ENCODE results near the gene KCNJ11. TPM values are rescaled to one million over a fixed set of nuclear protein-coding genes. Genes with fewer than 3 reads are reported as not detected.
A peak's percentile ranks its signal among the peaks of the same experiment; 100 is the strongest.

The KCNJ11 gene
- total RNA-seq, 1 donor from 2014 or later = 4.0 TPM

GRCh38 chr11:17410606-17411379 is 22.3 kb upstream of the KCNJ11 start:
- ATAC-seq = no peak
- DNase-seq (ENCODE audit: low spot score) = no peak

DNA sequence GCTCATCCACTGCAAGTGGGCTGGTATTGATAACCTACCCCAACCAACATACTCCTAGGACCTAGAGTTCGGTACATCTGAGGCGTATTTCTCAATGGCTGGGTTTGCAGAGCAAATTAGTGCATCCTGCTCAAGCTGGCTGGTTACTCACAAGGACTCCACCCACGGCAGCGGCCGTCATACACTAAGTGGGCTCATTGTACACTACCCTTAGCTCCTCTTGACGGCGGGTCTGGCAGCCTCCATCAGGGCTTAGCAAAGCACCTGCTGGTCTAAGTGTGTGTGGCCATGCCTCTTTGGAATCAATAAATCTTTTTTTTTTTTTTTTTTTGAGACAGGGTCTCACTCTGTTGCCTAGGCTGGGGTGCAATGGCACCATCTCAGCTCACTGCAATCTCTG is 20.2 kb upstream of the KCNJ11 start:
- ATAC-seq (no peak), DNase-seq (ENCODE audit: low spot score) (no peak)

- ATAC-seq (no peak), DNase-seq (ENCODE audit: low spot score) (no peak)
These were observed 19.6 kb upstream of the KCNJ11 start for GRCh38 chr11:17408026-17408425.

DNA sequence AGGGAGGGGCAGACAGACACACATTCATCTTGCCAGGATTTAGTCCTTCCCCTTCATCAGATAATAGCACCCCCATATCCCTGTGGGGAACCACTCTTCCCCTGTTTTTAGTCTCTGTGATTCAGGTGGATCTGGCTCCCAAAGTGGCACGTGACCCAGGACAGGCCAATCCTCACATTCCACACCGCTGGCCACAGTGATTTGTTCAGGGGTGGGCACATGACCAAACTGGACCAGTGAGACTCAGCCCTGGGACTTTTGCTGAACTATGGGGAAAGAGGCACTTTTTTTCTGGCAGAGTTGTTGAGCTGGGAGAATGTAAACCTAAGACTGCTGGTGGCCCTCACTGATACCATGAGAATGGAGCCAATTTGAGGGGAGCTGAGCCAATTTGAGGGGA is 19.1 kb upstream of the KCNJ11 start:
- ATAC-seq (no peak), DNase-seq (ENCODE audit: low spot score) (no peak)

DNA sequence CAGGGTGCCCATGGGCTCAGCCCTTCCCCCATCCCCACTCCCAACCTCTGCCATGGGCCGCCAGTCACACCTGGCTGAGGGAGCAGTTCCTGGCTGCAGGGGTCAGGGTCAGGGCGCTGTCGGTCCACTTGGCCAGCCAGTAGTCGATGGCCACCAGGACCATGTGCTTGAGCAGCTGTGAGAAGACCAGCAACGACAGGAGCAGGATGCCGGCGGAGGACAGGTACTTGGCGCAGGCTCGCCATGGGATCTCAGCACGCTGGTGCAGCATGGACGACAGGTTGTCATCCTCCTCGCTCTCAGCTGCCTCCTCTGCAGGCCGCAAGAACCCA is 18.3 kb upstream of the KCNJ11 start:
- DNase-seq (ENCODE audit: low spot score) = no peak
- no peak for ATAC-seq

DNA sequence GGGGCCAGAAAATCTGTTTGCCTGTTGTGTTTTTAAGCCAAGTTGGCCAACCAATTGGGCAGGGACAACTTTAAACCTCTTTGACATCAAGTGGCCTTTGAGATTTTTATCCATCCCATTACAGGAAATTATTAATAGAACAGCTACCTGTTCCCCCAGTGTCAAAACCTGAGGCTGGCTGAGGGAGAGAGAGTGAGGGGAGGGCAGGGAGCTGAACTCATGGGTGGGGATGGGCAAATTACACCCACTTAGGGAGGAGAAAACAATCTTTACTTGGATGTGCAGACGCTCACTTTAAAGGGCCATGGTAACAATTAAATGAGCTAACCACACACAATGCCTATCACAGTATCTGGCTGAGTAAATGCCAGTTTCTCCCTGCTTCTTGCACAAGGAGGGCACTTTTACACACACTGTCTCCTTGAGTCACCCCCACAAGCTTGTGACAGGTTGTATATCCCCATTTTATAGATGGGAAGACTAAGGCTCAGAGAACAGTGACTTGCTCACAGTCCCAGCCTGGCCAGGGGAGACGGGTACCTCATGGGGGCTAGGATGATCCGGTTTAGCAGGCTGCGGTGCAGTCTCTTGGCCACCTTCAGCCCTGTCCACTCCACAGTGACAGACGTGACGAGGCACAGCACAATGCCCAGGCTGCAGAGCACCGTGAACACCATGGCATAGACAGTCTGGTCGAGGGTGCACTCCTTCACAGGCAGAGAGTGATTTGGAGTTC is 17.8 kb upstream of the KCNJ11 start:
- DNase-seq (ENCODE audit: low spot score) = no peak
- ATAC-seq = peak; percentile 45

DNA sequence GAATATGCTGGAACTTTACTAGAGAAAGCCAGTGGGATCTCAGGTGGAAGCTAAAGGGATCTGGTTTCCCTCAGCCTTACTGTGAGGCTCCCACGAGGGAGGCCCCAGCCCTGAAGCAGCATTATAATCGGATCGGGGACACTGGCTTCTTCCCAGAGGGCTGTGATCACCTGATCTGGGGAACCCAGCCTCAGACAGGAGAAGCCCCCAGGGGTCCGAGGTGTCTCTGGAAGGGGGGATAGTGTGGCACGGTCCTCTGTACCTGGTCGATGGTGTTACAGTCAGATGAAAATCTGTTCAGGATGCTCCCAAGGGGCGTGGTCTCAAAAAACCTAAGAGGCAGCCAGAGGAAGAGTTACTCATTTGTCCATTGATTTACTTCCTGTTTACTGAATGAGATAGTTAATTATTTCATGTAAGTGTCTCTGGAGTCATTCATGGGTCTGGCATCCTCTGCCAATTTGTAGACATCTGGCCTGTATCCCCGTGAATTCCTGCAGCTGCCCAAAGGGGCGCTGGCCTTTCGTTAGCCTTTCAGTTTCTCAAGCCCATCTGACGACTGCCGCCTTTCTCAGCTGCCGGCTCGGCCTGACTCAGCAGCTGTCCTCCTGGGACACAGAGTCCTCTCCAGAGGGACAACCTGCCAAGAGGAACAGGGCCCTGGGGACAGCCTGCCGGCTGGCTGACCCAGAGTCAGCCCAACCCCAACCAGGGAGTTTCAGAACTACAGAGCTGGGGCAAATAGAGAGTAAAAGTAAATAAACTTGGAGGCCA is 17.0 kb upstream of the KCNJ11 start:
- ATAC-seq = peak; percentile 95
- peak; percentile 95 for DNase-seq (ENCODE audit: low spot score)

- ATAC-seq (no peak), DNase-seq (ENCODE audit: low spot score) (no peak)
These were observed 15.7 kb upstream of the KCNJ11 start for GRCh38 chr11:17403980-17404759.

- no peak for DNase-seq (ENCODE audit: low spot score)
- ATAC-seq = no peak
These were observed 14.0 kb upstream of the KCNJ11 start for GRCh38 chr11:17402486-17402885.

- DNase-seq (ENCODE audit: low spot score) (no peak), ATAC-seq (no peak)
These were observed 13.4 kb upstream of the KCNJ11 start for GRCh38 chr11:17401841-17402240.

- ATAC-seq (no peak), DNase-seq (ENCODE audit: low spot score) (no peak)
These were observed 12.9 kb upstream of the KCNJ11 start for GRCh38 chr11:17401316-17401715.

GRCh38 chr11:17400048-17400775 is 11.8 kb upstream of the KCNJ11 start:
- no peak for DNase-seq (ENCODE audit: low spot score)
- no peak for ATAC-seq

DNA sequence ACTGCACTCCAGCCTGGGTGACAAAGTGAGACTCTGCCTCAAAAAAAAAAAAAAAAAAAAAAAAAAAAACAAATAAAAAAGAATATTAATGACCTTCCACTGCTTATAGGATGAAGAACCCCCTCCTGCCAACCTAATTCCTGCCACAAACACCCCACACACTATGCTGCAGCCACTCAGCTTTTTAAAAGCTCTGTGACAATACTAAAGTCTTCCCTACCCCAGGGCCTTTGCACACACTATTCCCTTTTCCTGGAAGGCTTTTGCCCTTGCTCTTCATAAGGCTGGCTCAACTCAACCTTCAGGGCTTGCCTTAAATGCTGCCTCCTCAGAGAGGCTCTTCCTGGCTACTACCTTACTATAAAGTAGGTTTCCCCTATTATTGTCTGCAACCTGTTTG is 10.8 kb upstream of the KCNJ11 start:
- DNase-seq (ENCODE audit: low spot score) = no peak
- no peak for ATAC-seq

GRCh38 chr11:17397311-17398002 is 9.0 kb upstream of the KCNJ11 start:
- ATAC-seq (no peak), DNase-seq (ENCODE audit: low spot score) (no peak)

DNA sequence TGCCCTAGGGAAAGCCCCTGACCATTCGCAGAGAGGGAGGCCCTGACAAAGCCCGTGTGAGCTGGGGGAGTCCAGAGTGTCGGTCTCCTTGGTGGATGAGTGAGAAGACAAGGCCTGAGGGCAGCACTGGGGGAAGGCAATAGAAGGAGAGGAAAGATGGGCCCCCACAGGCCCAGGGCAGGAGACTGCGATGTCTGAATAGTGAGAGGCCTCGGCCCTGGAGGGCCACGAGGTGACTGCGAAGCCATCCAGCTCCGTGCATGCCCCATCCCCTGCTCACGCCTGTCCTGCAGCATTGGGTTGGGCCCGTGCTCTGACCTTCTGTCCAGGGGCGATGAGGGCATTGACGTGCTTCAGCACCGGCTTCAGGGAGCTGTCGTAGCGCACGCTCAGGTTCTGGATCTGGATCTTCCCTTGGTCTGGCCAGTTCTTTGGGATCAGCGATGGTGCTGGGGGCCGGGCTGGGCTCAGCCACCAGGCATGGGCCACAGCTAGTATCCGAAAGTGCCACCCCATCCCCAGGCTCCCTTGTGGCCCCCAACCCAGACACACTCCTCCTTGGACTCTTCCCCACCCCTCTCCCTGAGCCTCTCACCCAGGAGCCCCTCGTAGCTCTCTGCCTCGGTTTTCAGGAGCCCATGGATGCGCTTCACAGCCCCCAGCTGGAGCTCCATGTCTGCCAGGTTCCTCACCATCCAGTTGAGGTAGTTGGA is 8.3 kb upstream of the KCNJ11 start:
- ATAC-seq (no peak), DNase-seq (ENCODE audit: low spot score) (no peak)

DNA sequence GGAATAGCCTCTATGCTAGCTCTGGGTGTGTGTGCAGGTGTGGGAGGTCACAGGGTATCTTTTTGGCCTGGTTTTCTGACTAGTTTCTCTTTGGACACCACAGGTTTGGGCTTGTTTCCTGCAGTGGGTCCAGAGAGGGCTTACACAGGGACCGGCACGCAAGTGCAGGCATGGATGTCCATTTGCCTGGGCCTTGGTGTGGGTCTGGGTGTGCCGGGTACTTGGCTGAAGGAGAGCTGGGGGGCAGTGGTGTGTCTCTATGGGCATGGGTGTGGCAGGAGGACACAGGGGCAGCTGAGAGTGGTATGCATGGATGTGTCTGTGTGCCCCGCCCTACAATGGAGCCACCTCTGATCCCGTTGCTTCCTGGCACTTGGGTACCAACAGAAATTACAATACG is 7.5 kb upstream of the KCNJ11 start:
- DNase-seq (ENCODE audit: low spot score) = no peak
- no peak for ATAC-seq

DNA sequence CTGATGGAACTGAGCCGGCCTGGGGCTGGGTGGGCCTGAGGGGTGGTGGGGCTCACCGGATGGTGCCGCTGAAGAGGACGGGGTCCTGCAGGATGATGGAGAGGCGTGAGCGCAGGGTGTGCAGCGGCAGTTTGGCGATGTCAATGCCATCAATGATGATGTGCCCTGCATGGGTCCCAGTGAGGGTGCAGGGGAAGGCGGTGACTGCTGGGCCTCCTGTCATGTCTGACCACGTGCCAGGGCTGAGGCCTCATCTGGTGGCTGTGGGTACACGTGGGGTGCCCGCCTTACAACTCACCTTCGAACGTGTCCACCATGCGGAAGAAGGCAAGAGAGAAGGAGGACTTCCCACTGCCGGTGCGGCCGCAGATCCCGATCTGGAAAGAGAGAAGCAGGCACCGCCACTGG is 7.1 kb upstream of the KCNJ11 start:
- ATAC-seq = no peak
- DNase-seq (ENCODE audit: low spot score) = no peak

DNA sequence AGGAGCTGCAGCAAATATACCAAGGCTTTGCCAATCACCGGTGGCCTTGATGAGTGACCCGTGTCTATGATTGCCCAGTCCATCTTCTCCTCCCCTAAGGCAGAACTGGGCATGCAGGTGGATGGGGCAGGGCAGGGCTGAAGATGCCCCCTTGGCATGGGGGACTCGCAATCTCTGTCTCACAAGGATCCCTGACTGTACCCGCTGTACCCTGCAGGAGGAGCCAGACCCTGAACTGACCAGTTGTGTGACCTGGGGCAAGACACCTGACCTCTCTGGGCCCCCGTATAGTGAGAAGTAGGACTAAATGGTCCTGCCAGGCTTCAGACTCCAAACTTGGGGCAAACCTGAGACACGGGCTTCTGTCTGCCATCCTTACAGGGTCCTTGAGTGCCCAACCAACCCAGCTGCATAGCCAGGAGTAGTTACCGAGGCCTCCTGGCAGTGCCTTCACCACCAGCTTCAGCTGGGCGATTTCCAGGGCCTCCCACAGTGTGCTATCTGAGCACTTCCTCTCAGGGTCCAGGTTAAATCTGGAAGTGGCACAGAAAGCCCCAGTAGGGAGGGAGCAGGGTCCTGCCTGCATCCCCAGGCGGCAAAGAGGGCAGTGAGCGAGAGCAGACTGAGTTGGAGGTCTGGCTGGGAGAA is 6.4 kb upstream of the KCNJ11 start:
- DNase-seq (ENCODE audit: low spot score) (no peak), ATAC-seq (no peak)

GRCh38 chr11:17393472-17393871 is 5.0 kb upstream of the KCNJ11 start:
- ATAC-seq = no peak
- DNase-seq (ENCODE audit: low spot score) = no peak

All from left lobe of liver (tissue), 2 donors.